Caco-2 (cell line): ENCODE data around the gene STX8. TPM values are rescaled to one million over a fixed set of nuclear protein-coding genes. Genes with fewer than 3 reads are reported as not detected.

Experiments
- BruUV-seq: library from RNA; stranded (reverse); fragments of 400-500 nt; replicated peaks from 2 replicates; lab custom pipeline; 2021; lab: Mats Ljungman, UMichigan
- CTCF ChIA-PET: fragments of 300-600 bp; sonication (Branson Sonifier 250); formaldehyde crosslinking; loops from one replicate; lab custom pipeline; 2022; ENCODE audit warnings: antibody characterized with exemption; lab: Charles Lee
- POLR2A ChIA-PET: fragments of 300-600 bp; sonication (Branson Sonifier 250); formaldehyde crosslinking; loops from one replicate; lab custom pipeline; 2022; ENCODE audit warnings: antibody characterized with exemption; lab: Charles Lee
- DNase-seq, 2 experiments: peaks; one replicate each; pipeline versions ENCODE4 v3.0.0 to v3.0.0-alpha.2; 2020 to 2022
- H3K27me3 ChIP-seq: replicated peaks from 2 replicates; pipeline ENCODE4 v1.6.0; 2011; ENCODE audit warnings: low read length; ENCODE audit not compliant: control insufficient read depth, insufficient read depth
- H3K36me3 ChIP-seq: 2 replicates; pipeline ENCODE4 v1.5.1; 2011; ENCODE audit warnings: low read length; ENCODE audit not compliant: control insufficient read depth, insufficient read depth
- H3K4me1 ChIP-seq: fragments of 250-450 bp; sonication (Bioruptor Pico); 2 replicates; pipeline ENCODE4 v1.5.1; 2020; ENCODE audit warnings: mild to moderate bottlenecking
- H3K4me3 ChIP-seq: 2 replicates; pipeline ENCODE4 v1.5.1; 2011; ENCODE audit warnings: low read depth, mild to moderate bottlenecking, control low read depth, low read length
- H3K9me3 ChIP-seq: fragments of 250-450 bp; sonication (Bioruptor Pico); 2 replicates; pipeline ENCODE4 v1.5.1; 2020; ENCODE audit warnings: mild to moderate bottlenecking, moderate library complexity
- H3K27ac Mint-ChIP-seq: one replicate; pipeline ENCODE4 v1.8.0; 2022; ENCODE audit warnings: mixed read lengths; ENCODE audit not compliant: unreplicated experiment
- H3K27me3 Mint-ChIP-seq: one replicate; pipeline ENCODE4 v1.8.0; 2022; ENCODE audit warnings: mixed read lengths; ENCODE audit not compliant: insufficient read depth, unreplicated experiment
- H3K36me3 Mint-ChIP-seq: one replicate; pipeline ENCODE4 v1.8.0; 2022; ENCODE audit warnings: mild to moderate bottlenecking, mixed read lengths; ENCODE audit not compliant: insufficient read depth, unreplicated experiment
- H3K4me1 Mint-ChIP-seq: one replicate; pipeline ENCODE4 v1.8.0; 2022; ENCODE audit warnings: low read depth, mixed read lengths; ENCODE audit not compliant: unreplicated experiment
- H3K4me3 Mint-ChIP-seq: one replicate; pipeline ENCODE4 v1.8.0; 2022; ENCODE audit warnings: mild to moderate bottlenecking, moderate library complexity, mixed read lengths; ENCODE audit not compliant: unreplicated experiment
- H3K9me3 Mint-ChIP-seq: one replicate; pipeline ENCODE4 v1.8.0; 2022; ENCODE audit warnings: mixed read lengths; ENCODE audit not compliant: unreplicated experiment
- intact Hi-C: fragments of 100-400 bp; cut with micrococcal nuclease; formaldehyde crosslinking; loops from one replicate; pipeline ENCODE4 v1.10.0; 2022; ENCODE audit not compliant: unreplicated experiment
- total RNA-seq: library from RNA; stranded (reverse); gene quantifications from 2 replicates; pipeline ENCODE4 v1.2.3, GENCODE V29; 2022
- TF ChIP-seq, protein P1 (sequence below), 2 experiments: fragments of 200-600 bp in 1 of 2; IDR thresholded peaks; 1 replicate in 1 of 2; 2 replicates in 1 of 2; pipeline versions ENCODE4 v1.5.1 to v1.8.0; 2011 to 2022; ENCODE audit warnings: antibody characterized with exemption in 1 of 2, control low read depth in 1 of 2, inconsistent platforms in 1 of 2, low read depth in 1 of 2, low read length in 1 of 2, mild to moderate bottlenecking in 1 of 2, moderate library complexity in 1 of 2; ENCODE audit not compliant: insufficient read depth in 1 of 2, severe bottlenecking in 1 of 2, unreplicated experiment in 1 of 2

The STX8 gene
- total RNA-seq, 1 experiment from 2014 or later, result 22.6 TPM

GRCh38 chr17:9202532-9202931 is 373.1 kb downstream of the STX8 start:
- Mint-ChIP-seq H3K9me3 (no peaks in the 10 kb centered on the region), H3K27ac (no peak overlapping the region), H3K36me3 (no peaks in the 10 kb centered on the region), H3K4me1 (no peaks in the 10 kb centered on the region), H3K4me3 (no peak overlapping the region), H3K27me3 (peaks cover 2% of the 10 kb centered on the region)
- intact Hi-C loops, result no loop called here
- Histone ChIP-seq H3K36me3 (no peaks in the 10 kb centered on the region), H3K9me3 (no peaks in the 10 kb centered on the region), H3K4me1 (0 out of 2 replicates have a peak, but pooled peaks cover 4% of the 10 kb centered on the region), H3K27me3 (no peaks in the 10 kb centered on the region), H3K4me3 (no peak overlapping the region)
- no peak for DNase-seq
- no TSS peak for BruUV-seq
- CTCF ChIA-PET, result no interaction called here
- POLR2A ChIA-PET, result no interaction called here
- TF ChIP-seq, protein P1, sequence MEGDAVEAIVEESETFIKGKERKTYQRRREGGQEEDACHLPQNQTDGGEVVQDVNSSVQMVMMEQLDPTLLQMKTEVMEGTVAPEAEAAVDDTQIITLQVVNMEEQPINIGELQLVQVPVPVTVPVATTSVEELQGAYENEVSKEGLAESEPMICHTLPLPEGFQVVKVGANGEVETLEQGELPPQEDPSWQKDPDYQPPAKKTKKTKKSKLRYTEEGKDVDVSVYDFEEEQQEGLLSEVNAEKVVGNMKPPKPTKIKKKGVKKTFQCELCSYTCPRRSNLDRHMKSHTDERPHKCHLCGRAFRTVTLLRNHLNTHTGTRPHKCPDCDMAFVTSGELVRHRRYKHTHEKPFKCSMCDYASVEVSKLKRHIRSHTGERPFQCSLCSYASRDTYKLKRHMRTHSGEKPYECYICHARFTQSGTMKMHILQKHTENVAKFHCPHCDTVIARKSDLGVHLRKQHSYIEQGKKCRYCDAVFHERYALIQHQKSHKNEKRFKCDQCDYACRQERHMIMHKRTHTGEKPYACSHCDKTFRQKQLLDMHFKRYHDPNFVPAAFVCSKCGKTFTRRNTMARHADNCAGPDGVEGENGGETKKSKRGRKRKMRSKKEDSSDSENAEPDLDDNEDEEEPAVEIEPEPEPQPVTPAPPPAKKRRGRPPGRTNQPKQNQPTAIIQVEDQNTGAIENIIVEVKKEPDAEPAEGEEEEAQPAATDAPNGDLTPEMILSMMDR (IDR thresholded peaks at IDR 0.05; ENCODE audit: insufficient read depth in 1 of 2, low read depth in 1 of 2, low read length in 1 of 2, severe bottlenecking in 1 of 2, unreplicated experiment in 1 of 2), result no peak

DNA sequence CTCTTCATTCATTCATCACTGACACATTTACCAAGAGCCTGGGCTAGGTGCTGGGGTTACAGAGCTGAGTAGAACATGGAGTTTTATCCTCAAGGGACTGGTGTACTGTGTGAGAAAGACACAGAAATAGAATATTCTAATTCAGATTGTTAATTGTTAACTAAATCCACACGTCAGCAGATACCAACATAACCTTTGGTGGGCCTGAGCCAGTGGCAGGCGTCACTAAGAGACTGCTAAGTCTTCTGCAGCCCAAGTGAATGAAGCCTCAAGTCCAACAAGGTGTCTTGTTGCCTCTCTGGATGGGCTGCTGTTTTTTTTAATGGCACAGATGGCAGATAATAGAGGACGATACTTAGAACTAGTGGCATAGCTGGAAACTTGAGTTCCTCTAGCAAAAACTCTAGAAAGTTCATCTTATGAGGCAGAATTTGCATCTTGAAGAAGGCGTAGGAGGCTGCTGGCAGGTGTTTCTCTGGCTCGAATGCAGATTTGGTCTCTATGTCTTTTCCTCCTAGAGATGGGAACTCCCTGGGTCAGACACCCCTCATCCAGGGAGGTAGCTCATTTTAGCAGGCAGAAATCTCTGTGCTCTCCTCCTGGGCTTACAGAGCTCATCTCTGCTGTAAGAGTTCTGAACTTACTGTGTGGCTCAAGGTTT is 374.8 kb downstream of the STX8 start:
- TF ChIP-seq, protein P1 (IDR thresholded peaks at IDR 0.05; ENCODE audit: insufficient read depth in 1 of 2, low read depth in 1 of 2, low read length in 1 of 2, severe bottlenecking in 1 of 2, unreplicated experiment in 1 of 2), result no peak
- CTCF ChIA-PET, result no interaction called here
- H3K9me3 Mint-ChIP-seq, result no peaks in the 10 kb centered on the region
- H3K27me3 Mint-ChIP-seq, result peaks cover 2% of the 10 kb centered on the region
- peaks cover 7% of the 10 kb centered on the region for H3K4me1 Mint-ChIP-seq
- intact Hi-C loops, result no loop called here
- Histone ChIP-seq H3K27me3 (no peaks in the 10 kb centered on the region), H3K36me3 (no peaks in the 10 kb centered on the region), H3K4me3 (no peak overlapping the region), H3K4me1 (no peaks in the 10 kb centered on the region), H3K9me3 (no peaks in the 10 kb centered on the region)
- no TSS peak for BruUV-seq
- peaks cover 6% of the 10 kb centered on the region for H3K36me3 Mint-ChIP-seq
- POLR2A ChIA-PET, result no interaction called here
- DNase-seq, result no peak
- H3K27ac Mint-ChIP-seq, result no peak overlapping the region
- no peak overlapping the region for H3K4me3 Mint-ChIP-seq

Other genes with a start within 250 kb of the STX8 start
- not detected in 2 replicates for gene CFAP52, start 822 bp upstream of the STX8 start, total RNA-seq
- 6.0 and 6.5 TPM in 2 replicates for gene USP43, start 69.7 kb upstream of the STX8 start, total RNA-seq
- not detected in 2 replicates for gene DHRS7C, start 215.8 kb upstream of the STX8 start, total RNA-seq
- gene GSG1L2, start 246.3 kb upstream of the STX8 start, total RNA-seq, result not detected in 2 replicates